ENCODE data around the gene CPT2.

GRCh38 chr1:53220171-53220961 lies 23.7 kb downstream of the CPT2 start, which contains the start of gene CZIB:
- no peak for TF ChIP-seq CTCF (IDR thresholded peaks at IDR 0.05)
- peak; percentile 91 to 92 for TF ChIP-seq POLR2A (IDR thresholded peaks at IDR 0.05)

Measured in Peyer's patch (tissue), 4 donors.